Stimulated activated CD8-positive, alpha-beta memory T cell treated with anti-CD3 and anti-CD28 coated beads, Interleukin-15, amount 100 ng/mL, for 48 hours (primary cell): ENCODE measurements around the gene MAGIX.
A peak's percentile ranks its signal among the peaks of the same experiment; 100 is the strongest.
"Not testable (repeated sequence)": the region's sequence is repeated elsewhere in the genome, so short reads cannot be mapped to it uniquely, and the experiment has no call there.

Experiments
- DNase-seq, 2 donors: peaks; one replicate each; pipeline ENCODE4 v3.0.0-alpha.2; 2020; ENCODE audit warnings: low read depth in 2 of 2

The MAGIX gene

GRCh38 chrX:49162620-49163019 lies at the start of gene MAGIX:
Gene MAGIX (plus strand): TSS chrX:49162758. CDS start chrX:49162890, 132 bp downstream.
- no peak for DNase-seq

DNA sequence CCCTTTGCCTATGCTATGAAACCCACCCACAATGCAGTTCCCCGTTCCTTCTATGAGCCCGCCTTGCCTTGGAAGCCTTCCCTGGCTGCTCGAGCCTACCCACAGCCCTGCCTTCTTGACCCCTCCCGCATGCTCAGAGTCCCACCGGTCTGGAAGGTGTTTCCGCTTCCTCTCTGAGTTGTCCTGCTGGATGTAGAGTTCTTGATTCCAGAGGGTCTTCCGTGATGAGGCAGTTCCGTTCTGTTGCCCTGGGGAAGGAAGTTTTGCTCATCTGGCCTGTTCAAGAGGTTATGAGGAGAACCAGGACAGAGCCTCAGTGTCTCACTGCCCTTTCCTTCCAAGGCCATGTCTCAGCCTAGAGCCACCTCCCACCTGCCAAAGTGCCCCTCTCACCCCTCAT lies 46.5 kb upstream of the MAGIX start:
- DNase-seq, result no peak

DNA sequence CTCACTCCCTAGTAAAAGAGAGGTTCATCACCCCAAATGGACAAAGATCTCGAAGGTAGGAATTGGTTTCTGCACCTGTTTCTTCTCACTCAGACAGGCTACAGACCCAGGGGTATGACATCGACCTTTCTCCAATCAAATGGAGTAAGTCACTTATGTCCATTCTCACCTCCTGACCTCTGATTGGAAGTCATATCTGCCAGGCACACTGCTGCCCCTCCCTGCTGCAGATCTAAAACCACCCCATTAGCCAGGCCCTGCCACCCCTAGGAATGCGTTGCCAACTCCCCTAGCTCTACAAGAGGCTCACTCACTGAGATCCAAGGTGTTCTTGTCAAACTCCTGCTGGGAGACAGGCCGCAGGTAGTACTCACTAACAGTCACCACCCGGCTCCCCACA lies 45.8 kb upstream of the MAGIX start:
- DNase-seq, result no peak

DNA sequence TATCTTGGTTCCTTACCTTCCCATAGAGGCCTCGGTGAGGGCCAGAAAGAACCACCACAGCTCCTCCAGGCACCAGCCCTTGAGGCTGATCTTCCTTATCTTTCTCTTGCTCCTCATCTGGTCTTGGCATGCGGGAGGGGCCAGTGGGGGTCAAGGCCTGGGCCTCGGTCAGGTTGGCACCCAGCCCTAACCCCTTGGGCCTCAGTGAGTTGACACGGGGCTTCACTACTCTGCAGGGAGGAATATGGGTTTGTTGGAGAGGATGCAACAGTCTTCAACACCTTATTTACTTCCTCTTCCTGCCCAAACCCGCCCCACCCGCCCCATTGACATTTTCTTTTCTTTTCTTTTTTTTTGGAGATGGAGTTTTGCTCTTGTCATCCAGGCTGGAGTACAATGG lies 45.0 kb upstream of the MAGIX start:
- DNase-seq, result no peak

- no peak for DNase-seq
These were observed 42.5 kb upstream of the MAGIX start for GRCh38 chrX:49120091-49120490.

- DNase-seq, result no peak
These were observed 40.1 kb upstream of the MAGIX start for GRCh38 chrX:49122499-49122898.

GRCh38 chrX:49127742-49128258 lies 34.8 kb upstream of the MAGIX start:
- DNase-seq, result not testable (repeated sequence)

GRCh38 chrX:49129427-49129826 lies 33.1 kb upstream of the MAGIX start:
- DNase-seq, result no peak

- DNase-seq, result not testable (repeated sequence)
These were observed 30.3 kb upstream of the MAGIX start for GRCh38 chrX:49132275-49132674.

DNA sequence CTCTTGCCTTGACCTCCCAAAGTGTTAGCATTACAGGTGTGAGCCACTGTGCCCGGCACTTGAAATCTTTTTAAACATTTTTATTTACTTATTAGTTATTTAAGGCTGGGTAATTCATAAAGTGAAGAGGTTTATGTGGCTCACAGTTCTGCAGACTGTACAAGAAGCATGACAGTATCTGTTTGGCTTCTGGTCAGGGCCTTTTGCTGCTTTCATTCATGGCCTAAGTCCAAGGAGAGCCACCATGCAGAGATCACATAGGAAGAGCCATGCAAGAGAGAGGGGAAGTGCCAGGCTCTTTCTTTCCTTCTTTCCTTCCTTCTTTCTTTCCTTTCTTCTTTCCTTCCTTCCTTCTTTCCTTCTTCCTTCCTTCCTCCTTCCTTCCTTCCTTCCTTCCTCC lies 28.8 kb upstream of the MAGIX start:
- DNase-seq, result no peak

DNA sequence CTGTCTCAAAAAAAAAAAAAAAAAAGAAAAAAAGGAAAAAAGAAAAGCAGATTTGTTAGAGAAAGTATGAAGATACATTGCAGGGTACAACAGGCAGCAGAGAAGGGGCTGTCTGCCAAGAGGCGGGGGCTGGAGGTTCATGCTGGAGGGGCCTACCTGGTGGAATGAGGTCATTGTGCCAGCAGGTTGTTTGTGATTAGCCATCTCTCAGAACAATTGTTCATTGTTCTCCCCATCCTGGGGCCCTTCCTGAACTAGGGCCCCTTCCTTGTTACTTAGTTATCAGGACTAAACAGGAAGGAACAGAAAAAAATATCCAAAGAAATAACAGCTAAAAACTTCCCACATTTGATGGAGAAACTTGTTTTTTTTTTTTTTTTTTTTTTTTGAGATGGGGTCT lies 25.1 kb upstream of the MAGIX start:
- no peak for DNase-seq

DNA sequence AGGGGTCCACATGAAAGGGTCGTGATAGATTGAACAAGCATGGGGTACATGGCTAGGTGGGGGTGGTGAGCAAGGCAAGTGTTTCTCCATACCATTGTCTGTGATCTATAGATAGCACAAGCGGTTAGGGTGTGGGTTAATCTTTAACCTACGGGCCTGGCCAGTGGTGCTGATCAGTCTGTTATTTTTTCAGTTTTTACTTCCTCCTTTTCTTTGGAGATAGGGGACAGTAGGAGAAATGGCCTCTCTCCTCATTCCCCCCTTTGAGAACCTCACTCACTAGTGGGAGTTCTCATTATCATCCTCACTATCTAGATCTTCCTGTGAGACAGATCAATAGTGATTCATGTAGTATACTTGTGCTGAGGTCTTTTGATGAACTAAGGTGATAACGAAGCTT lies 22.8 kb upstream of the MAGIX start:
- DNase-seq, result no peak

- DNase-seq, result not testable (repeated sequence)
These were observed 20.3 kb upstream of the MAGIX start for GRCh38 chrX:49142264-49142663.

- DNase-seq, result not testable (repeated sequence)
These were observed 19.4 kb upstream of the MAGIX start for GRCh38 chrX:49143154-49143553.

DNA sequence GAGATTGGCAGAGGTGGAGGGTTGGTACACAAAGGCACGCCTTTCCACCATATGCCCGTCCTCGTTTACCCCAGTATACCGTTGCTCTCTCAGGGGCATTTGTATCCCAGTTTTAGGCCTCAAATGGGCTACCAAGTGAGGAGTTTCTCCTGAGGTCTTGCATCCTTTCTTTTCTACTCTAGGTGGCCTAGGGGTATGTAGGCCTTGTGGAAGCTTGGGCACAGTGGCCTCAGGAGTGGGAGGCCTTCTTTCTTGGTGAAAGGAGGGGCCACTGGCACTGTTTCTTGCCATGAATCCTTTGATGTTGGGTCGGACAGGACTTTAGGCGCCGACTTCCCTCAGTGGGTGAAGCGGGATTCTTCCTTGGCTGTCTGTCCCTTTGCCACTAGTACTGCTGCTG lies 15.3 kb upstream of the MAGIX start:
- no peak for DNase-seq

- no peak for DNase-seq
These were observed 14.6 kb upstream of the MAGIX start for GRCh38 chrX:49147936-49148335.

DNA sequence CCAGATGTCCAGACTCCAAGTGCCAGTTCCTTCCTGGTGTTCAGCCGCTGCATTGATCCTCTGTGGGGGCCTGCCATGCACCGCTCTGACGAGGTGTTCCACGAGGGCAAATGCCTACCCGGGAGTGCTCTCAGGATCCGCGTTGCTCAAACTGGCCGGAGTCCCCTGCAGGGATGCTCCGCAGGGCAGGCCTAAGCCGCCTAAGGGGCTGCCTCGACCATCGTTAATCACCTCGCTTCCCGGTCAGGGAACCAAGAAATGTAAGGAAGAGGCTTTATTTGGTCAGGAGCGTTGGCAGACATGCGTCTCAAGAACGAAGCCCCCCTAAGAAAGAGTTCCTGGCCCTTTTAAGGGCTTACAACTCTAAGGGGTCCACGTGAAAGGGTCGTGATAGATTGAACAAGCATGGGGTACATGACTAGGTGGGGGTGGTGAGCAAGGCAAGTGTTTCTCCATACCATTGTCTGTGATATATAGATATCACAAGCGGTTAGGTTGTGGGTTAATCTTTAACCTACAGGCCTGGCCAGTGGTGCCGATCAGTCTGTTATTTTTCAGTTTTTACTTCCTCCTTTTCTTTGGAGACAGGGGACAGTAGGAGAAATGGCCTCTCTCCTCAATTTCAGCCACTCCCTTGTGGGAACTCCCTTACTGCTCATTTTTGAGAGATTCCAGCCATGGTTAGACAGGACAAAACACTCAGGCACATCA lies 14.0 kb upstream of the MAGIX start:
- DNase-seq, result not testable (repeated sequence)

GRCh38 chrX:49149291-49149690 lies 13.3 kb upstream of the MAGIX start:
- not testable (repeated sequence) for DNase-seq

DNA sequence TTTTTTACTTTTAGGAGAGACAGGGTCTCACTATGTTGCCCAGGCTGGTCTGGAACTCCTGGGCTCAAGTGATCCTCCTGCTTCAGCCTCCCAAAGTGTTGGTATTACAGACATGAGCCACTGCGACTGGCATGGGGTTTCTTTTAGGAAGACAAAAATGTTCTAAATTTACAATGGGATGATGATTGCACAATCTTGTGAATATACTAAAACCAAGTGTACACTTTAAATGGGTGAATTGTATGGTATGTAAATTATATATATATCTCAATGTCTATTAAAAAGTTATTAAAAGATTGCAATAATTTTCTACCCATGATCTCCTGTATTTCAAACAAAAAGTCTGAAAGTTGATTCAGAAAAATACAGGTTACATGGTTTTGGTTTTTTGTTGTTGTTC lies 9.1 kb upstream of the MAGIX start:
- DNase-seq, result no peak

- no peak for DNase-seq
These were observed 7.2 kb upstream of the MAGIX start for GRCh38 chrX:49155243-49155899.

DNA sequence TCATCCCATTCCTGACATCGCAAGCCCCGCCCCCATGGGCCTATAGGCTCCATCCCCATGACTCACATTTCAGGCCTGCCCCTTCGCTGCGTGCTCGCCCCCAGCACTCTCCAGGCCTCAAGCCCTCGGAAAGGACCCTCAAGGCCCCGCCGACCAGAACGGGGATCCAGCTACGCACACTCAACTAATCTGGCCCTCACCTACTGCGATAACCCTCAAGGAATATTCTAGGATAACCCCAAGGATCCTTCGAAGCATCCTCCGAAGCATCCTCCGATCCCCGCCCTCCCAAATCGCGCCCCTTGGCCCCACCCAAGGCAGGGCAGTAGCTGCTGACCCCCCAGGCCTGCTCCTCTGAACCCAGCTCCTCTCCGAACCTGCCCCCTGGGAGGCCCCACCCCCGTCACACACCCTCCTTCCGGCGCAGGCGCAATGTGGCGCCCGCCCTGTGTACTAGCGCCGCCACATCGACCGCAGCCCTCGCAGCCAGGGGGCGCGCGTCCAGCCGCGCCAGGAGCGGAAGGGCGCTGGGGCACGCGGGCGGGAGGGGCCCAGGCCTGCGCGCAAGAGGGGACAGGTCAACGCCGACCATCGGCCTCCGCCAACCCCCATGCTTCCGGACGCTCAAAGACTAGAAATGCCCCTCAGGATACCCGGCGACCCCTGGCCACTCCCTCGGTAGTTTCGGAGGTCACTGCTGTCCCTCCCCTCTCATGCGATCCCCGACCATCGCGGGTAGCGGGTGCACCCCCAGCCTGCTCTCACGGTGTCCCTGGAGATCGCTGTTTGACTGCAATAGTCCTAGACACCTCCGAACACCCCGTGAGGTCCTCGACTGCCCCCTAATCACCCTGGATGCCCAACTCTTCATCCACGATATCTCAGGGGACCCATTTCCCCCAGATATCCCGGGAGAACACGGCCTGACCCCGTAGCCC lies 6.4 kb upstream of the MAGIX start:
- peak; percentile 74 to 78 for DNase-seq

- no peak for DNase-seq
These were observed 5.4 kb upstream of the MAGIX start for GRCh38 chrX:49157194-49157593.
